ENCODE measurements around the gene SACS. TPM values are rescaled to one million over a fixed set of nuclear protein-coding genes. Genes with fewer than 3 reads are reported as not detected.

The SACS gene
- total and polyA plus RNA-seq, 4 donors: 0.50 to 7.2 (median 2.9) TPM

DNA sequence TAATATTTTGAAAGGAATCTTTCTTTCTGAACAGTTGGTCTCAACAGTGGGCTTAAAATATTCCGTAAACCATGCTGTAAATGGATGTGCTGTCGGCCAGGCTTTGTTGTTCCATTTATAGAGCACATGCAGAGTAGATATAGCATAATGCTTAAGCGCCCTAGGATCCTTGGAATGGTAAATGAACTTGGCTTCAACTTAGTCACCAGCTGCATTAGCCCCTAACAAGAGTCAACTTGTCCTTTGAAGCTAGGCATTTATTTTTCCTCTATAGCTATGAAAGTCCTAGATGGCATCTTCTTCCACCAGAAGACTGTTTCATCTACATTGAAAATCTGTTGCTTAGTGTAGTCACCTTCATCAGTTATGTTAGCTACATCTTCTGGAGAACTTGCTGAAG, 47.6 kb downstream of the SACS start:
- no peaks in the 10 kb centered on the region for H3K9me3 ChIP-seq (ENCODE audit: control insufficient read depth in 4 of 4, low read length in 3 of 4)
- TF ChIP-seq FOXA2 (IDR thresholded peaks at IDR 0.05) (no peak), ZBTB33 (IDR thresholded peaks at IDR 0.05) (no peak), NR2F2 (IDR thresholded peaks at IDR 0.05) (no peak), CTCF (IDR thresholded peaks at IDR 0.05; ENCODE audit: low read depth, low read length, missing input control) (no peak), GABPA (IDR thresholded peaks at IDR 0.05 in 1 of 2, conservative IDR thresholded peaks at IDR 0.05 in 1 of 2) (no peak), SP1 (IDR thresholded peaks at IDR 0.05) (no peak), JUND (IDR thresholded peaks at IDR 0.05) (no peak), RAD21 (IDR thresholded peaks at IDR 0.05) (no peak), EGR1 (IDR thresholded peaks at IDR 0.05; ENCODE audit: low read depth in 2 of 2) (no peak), ATF3 (IDR thresholded peaks at IDR 0.05) (no peak), YY1 (IDR thresholded peaks at IDR 0.05) (no peak), TAF1 (conservative IDR thresholded peaks at IDR 0.05) (no peak), HNF4A (conservative IDR thresholded peaks at IDR 0.05) (no peak), HNF4G (IDR thresholded peaks at IDR 0.05) (no peak), FOXA1 (IDR thresholded peaks at IDR 0.05) (no peak), RXRA (IDR thresholded peaks at IDR 0.05) (no peak)
- TF ChIP-seq, protein P1, sequence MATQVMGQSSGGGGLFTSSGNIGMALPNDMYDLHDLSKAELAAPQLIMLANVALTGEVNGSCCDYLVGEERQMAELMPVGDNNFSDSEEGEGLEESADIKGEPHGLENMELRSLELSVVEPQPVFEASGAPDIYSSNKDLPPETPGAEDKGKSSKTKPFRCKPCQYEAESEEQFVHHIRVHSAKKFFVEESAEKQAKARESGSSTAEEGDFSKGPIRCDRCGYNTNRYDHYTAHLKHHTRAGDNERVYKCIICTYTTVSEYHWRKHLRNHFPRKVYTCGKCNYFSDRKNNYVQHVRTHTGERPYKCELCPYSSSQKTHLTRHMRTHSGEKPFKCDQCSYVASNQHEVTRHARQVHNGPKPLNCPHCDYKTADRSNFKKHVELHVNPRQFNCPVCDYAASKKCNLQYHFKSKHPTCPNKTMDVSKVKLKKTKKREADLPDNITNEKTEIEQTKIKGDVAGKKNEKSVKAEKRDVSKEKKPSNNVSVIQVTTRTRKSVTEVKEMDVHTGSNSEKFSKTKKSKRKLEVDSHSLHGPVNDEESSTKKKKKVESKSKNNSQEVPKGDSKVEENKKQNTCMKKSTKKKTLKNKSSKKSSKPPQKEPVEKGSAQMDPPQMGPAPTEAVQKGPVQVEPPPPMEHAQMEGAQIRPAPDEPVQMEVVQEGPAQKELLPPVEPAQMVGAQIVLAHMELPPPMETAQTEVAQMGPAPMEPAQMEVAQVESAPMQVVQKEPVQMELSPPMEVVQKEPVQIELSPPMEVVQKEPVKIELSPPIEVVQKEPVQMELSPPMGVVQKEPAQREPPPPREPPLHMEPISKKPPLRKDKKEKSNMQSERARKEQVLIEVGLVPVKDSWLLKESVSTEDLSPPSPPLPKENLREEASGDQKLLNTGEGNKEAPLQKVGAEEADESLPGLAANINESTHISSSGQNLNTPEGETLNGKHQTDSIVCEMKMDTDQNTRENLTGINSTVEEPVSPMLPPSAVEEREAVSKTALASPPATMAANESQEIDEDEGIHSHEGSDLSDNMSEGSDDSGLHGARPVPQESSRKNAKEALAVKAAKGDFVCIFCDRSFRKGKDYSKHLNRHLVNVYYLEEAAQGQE (IDR thresholded peaks at IDR 0.05): no peak
- TF ChIP-seq, protein P2, sequence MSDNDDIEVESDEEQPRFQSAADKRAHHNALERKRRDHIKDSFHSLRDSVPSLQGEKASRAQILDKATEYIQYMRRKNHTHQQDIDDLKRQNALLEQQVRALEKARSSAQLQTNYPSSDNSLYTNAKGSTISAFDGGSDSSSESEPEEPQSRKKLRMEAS (IDR thresholded peaks at IDR 0.05): no peak
- H3K27ac ChIP-seq (ENCODE audit: low read depth in 1 of 2, low read length in 2 of 2): no peak overlapping the region
- no peak overlapping the region for H3K9ac ChIP-seq (ENCODE audit: low read depth in 1 of 2, low read length in 2 of 2)
- 76% methylated on average over 3 of the region's 3 CpGs for WGBS
- no peaks in the 10 kb centered on the region for H3K4me1 ChIP-seq (ENCODE audit: control insufficient read depth in 4 of 4, insufficient read depth in 4 of 4, low read length in 3 of 4)
- H3K27me3 ChIP-seq (ENCODE audit: control insufficient read depth in 4 of 4, insufficient read depth in 4 of 4, low read length in 3 of 4): no peaks in the 10 kb centered on the region
- DNase-seq (ENCODE audit: low spot score): no peak
- H3K4me3 ChIP-seq (ENCODE audit: low read depth in 1 of 3, low read length in 3 of 3): no peak overlapping the region
- no peaks in the 10 kb centered on the region for H3K36me3 ChIP-seq (ENCODE audit: control insufficient read depth in 4 of 4, insufficient read depth in 3 of 4, low read depth in 1 of 4, low read length in 3 of 4)

Measured in liver (tissue), 9 donors.